GM19438 (cell line): ENCODE data around the gene CNGB1.

Source experiments
- ATAC-seq: cut with Tn5 transposase; IDR thresholded peaks from one replicate; pipeline ENCODE4 v1.9.1; 2021; ENCODE audit warnings: low read depth; ENCODE audit not compliant: unreplicated experiment

The CNGB1 gene

DNA sequence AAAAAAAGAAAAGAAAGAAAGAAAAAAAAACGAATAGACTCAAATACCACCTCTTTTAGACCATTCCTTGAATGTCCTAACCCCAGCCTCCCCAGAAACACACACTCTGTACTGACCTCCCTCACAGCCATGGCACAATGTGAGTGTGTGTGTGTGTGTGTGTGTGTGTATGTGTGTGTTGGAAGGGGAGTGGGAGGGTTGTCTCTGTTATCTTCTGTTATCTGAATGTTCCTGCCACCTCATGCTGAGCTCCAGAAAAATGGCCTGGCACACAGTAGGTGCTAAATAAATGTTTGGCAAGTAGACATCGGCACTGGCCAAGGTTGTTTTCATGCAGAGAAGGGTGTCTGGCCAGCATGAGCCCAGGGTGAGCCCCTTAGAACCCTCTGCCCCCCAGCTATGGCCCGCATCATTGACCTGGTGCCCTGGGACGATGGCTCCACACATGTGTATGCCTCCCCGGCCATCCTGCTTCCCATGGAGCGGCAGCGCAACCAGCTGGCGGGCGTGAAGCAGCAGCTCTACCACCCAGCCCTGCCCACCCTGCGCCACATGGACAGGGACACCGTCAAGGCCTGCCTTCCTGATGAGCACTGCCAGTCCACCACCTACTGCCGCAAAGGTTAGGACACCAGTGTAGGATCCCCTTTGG is 6.6 kb upstream of the CNGB1 start:
- no peak for ATAC-seq

DNA sequence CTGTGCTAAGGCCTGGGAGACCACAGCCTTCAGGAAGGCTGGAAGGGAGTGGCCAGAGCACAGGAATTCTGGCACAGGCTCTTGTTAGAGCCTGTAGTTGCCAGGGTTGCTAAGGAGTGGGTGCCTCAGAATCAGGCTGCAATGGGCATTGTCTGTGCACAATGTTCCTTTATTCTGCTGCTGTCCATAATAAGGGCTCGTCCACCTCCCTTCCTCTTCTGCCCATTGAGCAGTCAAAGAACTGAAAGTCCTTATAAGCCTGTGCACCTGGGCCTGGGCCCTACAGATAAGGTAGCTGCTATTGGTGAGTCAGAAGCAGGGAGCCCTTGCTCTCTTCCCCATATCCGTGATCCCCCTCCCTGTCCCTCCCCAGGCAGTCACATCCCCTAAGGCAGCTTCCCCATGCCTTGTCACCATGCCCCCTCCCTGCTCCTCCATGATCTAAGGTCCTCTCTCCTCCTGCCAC is 5.4 kb upstream of the CNGB1 start:
- no peak for ATAC-seq

DNA sequence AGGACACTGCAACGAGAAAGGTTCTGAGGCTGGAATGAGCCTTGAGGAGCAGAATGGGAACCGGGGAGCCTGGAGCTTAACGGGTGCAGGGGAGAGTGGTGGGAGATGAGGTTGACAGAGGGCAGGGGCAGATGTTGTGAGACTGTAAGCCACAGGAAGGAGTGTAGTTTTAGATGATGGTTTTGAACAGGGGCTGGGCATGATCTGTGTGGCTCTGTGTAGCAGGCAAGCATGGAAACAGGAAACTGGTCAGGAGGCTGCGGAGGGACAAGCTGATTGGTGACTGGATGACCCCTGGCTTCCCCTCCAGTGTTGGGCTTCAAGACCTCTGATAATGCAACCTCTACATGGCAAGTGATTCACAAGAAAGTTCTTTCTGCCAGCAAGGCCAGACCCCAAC is 1.4 kb upstream of the CNGB1 start:
- ATAC-seq, result no peak

DNA sequence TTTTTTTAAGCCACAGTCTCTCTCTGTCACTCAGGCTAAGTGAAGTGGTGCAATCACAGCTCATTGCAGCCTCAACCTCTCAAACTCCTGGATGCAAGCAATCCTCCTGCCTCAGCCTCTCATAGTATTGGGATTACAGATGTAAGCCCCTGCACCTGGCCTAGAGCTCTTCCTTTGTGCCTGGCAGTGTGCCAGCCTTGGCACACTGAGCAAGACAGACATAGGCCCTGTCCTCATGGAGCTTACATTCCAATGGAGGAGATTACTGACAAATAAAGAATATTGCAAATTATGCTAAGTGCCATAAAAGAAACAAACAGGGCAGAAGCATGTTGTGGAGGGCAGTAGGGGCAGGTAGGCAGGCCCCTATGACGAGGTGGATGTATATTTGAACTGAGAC is 920 bp upstream of the CNGB1 start:
- ATAC-seq, result no peak

DNA sequence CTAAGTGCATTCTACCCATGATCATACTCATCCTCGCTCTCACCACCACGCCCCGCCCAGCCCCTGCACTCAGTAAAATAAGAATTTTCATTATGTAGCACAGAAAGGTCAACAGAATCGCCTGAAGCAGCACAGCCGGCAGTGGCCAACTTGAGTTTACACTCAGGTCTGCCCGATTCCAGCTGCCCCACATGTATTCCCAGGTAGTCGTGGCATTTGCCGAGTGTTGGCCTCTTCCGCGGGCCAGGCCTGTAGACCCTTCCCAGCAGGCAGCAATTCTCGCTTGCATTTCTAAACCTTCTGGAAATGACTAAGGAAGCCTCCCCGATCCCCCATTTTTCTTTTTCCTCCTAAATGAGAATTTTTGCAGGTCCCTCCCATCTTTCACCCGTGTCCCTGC is 609 bp downstream of the CNGB1 start:
- no peak for ATAC-seq

DNA sequence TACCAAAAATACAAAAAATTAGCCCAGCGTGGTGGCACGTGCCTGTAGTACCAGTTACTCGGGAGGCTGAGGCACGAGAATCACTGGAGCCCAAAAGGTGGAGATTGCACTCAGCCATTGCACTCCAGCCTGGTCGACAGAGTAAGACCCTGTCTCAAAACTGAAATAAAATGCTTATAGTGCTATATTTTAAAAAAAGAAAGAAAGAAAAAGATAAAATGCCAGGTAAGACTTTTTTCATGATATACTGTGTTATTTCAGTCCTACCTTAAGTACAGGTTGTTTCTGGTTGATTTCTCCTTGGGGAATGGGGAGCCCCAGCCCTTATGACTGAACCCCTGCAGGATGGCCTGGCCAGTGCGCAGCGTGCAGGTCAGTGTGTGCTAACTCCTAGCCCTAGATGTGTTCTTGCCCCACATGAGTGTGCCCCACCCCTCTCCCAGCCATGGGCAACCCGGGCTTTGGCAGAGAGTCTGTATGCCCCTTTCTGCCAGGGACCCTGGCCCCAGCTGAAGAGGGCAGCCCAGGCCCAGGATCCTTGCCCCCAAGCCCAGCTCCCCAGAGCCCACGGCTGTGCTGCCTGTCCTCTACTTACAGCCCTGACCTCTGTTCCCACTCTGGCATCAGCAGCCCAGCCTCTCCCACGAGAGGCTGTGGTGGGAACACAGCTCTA is 1.3 kb downstream of the CNGB1 start:
- no peak for ATAC-seq

DNA sequence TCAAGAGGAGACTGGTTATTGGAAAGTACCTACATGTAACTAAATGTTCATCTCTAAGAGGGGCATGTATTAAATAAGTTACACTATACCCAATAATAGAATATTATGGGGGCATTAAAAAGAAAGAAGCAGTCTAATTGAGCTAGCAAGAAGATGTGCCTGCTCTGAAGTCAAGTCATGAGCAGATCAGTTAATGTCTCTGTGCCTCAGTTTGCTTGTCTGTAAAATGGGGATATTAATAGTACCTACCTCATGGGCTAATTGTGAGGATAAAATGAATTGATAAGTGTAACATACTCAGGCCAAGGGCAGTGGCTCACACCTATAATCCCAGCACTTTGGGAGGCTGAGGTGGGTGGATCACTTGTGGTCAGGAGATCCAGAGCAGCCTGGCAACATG is 3.0 kb downstream of the CNGB1 start:
- no peak for ATAC-seq

DNA sequence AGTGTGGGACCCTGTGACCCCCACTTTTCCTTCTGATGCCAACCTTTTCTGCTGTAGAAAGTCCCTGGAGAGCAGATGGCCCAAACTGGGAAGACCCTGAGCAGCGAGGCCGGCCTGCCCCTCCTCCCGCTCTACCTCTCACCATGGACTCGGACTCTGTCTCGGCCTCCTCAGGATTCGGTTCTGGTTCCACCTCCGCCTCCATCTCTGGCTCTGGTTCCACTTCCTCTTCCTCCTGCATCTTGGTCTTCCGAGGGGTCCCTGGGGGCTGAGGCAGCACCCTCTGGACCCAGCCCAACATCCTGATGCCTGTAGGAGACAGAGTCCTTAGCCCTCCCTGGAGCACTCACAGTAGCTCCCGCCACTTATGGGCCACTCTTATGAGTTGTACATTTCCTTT is 3.9 kb downstream of the CNGB1 start:
- ATAC-seq, result no peak

DNA sequence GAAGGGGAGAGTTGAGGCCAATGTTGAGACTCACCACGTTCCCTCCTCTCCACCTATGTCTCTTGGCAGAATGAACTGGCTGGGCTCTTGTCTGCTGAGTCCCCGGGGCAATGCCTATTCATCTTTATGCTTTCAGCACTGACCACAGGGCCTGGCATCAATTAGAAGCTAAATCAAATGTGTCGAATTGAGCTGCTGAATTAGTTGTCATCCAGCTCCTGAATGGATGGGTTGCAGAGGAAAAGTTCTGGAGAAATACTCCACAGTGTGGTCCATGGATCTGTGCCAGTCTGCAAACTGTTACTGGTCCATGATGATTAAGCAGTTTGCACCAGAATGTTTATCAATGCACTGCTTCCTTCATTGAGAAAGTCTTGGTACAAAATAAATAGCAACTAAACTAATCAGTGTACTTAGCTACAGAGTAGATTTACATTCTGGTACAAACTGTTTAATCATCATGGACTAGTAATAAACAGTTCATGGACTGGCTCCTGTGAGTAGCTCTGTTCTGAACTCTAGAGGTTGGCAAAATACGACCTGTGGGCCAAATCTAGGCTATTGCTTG is 4.6 kb downstream of the CNGB1 start:
- ATAC-seq, result no peak

DNA sequence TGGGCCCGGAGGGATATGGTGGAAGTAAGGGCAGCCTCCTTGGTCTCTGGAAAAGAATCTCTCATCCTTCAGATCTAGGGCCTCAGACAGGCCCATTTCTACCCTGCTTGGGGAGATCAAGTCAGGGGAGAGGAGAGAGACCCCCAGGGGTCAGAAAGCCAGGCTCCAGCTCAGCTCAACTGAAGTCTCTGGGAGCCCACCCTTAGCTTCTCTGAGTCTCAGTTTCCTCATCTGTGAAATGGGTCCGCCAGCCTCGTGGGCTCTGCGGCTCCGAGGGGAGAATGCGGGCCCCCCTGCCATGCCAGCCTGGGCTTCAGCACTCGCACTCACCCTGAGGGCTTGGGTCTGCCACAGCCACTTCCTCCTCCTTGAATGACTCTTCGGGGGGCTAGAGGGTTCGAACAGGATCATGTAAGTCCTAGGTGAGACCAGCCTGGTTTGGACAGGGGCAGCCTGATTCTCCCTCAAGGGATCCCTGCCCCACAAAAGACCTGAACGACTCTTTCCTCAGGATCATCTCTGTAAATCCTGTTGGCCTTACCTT is 6.7 kb downstream of the CNGB1 start:
- no peak for ATAC-seq

DNA sequence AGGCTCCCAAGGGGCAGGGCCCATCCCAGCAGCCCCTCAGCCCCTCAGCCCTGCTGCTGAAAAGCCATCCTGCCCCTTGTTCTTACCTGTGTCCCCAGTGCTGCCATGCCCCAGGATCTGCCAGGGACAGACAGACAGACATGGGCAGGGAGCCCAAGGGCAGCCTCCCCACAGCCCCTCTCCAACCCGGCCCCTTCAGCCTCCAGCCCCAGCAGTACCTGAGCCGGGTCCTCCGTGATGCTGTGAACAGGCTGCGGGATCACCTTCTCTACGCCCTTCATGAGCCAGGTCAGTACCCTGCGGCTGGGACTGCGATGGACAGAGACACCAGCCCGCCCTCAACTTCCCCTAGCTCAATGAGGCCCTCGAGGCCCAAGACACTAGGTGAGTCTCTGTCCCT is 8.2 kb downstream of the CNGB1 start:
- no peak for ATAC-seq

DNA sequence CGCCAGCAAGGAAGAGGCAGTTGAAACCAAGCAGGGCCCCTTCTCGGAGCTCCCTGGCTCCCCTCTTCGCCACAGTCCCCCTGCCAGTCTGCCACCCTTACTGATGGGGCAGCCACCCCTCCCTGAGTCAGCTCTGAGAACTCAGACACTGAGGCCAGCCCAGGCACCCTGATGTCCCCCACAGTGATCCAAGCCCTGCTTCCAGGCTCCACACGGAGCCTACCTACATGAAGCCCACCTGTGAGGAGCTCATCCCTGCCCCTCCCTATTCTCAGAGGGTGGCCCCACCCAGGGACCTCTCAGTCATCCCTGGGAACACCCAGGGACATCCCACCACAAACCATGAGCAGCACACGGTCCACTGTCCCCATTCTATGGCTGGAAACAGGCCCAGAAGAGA is 8.9 kb downstream of the CNGB1 start:
- no peak for ATAC-seq

DNA sequence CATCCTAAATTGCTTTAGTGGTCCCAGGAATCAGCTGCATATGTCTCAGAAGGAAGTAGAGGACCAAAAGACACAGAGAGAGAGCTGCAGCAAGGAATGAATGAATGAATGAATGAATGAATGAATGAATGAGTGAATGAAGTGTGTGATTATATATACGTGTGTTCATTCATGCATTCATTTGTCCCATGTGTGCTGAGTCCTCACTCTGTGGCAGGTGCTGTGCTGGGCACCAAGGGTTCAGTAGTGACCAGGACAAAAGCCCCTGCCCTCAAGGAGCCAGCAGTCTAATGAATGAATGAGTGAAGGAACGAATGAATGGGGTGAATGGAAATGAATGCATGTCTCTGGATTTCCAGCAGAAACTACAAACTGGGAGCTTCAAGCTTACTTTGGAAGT is 9.4 kb downstream of the CNGB1 start:
- ATAC-seq, result no peak

DNA sequence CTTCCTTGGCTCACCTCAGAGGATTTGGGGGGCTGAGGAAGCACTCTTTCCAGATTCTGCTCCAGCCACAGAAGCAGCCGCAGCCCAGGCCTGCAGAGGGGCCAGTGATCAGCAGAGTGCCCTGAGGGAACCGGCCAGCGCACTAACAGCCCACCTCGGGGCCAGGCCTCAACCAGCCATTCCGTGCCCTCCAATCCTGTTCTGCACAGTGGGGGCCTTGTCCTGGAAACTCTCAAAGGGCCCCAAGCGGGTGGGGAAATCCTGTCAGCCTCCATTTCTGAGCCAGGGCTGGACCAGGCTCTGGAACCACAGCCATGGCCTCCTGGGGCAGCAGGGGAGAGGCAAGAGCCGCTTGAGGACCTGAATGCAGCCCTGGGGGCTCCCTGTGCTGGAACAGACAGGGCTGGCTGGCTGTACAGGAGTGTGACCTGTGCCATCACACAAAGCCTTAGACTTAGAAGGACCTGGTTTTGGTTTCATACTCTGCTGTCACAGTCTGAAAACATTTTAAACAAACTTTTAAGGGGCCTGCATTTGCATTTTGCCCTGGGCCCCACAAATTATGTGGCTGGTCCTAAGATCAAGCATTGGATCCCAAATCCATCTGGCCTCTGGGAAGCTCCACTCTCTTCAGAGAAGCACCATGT is 10.0 kb downstream of the CNGB1 start:
- ATAC-seq, result no peak

DNA sequence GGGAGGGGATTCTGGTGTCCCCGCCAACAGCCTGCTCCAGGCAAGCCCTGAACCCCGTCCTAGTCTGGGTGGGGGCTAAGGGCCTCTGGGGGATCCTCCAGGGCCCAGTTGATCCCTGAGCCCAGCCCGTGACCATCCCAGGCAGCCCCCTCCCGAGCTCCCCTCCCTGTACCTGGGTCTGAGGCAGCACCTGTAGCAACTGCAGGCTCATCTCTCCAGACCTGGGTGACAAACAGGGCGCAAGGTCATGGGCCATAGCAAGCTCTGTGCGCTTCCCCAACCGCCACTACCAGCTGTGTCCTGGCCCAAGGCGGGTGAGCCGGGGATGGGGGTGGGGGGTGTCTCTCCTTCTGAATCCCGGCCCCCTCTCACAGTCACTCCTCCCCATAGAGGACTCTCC is 10.6 kb downstream of the CNGB1 start:
- ATAC-seq, result no peak

DNA sequence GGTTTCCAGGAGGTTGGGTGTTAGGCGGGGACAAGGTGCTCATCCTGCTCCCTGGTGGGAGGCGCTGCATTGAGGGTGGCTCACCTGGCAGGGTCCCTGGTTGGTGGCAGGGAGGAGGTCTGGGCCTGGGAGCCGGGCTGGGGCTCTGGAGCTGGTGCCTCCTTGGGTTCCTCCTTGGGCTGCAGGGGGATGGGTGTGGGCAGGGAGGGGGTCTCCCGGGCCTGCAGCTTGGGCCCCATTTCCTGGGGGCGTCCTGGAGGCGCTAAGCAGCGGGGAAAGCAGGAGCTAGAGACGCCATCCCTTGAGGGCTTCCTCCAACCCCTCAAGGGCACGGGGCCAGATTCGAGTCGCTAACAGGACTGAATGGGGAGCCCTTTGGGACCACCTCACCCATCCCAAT is 11.1 kb downstream of the CNGB1 start:
- no peak for ATAC-seq

DNA sequence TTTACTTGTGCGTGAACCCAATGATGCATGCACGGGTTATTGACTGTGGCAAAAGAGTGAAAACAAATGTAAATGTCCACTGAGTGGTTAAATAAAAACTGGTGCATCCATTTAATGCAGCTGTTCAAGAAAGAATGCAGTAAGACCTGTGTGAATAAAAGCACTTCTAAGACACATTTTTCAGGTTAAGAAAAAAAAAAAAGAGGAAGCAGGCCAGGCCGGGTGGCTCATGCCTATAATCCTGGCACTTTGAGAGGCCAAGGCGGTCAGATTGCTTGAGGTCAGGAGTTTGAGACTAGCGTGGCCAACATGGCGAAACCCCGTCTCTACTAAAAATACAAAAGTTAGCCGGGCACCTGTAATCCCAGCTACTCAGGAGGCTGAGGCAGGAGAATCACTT is 11.8 kb downstream of the CNGB1 start:
- ATAC-seq, result no peak

DNA sequence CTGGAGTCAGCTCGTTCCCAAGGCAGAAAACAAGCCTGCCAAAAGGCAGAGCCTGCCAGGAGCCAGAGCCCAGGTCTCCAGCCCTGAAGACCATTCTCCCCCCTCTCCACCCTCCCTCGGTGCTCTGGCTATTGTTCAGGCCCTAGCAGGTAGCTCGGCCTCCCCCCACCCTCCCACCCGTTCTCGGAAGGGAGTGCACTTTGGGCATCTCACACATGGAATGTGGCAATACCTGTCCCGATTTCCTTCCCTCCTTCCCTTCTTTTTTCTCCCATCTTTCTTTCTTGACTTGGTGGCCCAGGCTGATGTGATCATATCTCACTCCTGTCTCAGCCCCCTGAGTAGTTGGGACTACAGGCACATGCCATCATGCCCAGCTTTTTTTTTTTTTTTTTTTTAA is 12.4 kb downstream of the CNGB1 start:
- ATAC-seq, result no peak

DNA sequence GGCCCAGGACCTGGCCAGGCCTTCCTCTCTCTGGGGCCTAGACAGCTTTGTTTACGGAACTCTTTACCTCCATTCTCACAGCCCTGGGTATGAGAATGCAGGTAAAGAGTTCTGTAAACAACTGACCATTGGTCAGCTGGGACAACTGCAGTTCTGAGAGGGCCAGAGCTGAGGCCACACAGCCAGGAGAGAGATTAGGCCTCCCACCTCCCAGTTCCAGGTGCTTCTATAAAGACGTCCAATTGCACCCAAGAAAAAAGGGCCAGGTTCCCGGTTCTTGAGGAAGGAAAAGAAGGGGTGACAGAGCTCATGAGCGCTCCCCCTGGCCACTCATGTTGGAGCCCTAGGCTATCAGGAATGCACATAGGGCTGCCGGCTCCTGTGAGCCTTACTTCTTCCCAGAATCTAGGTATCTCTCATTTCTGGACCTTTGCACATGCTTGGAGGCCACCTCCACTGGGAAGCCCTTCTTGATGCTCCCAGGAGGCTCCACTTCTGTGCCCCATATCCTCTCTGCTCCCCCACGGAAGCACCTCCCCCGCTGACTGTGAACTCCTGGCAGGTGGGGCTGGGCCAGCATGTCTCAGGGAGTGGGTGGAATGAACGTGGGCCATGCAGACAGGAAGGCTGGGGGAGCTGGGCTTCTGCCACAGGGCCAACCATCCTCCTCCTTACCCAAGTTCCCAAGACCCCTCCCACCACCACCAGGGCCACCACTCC is 13.1 kb downstream of the CNGB1 start:
- no peak for ATAC-seq

DNA sequence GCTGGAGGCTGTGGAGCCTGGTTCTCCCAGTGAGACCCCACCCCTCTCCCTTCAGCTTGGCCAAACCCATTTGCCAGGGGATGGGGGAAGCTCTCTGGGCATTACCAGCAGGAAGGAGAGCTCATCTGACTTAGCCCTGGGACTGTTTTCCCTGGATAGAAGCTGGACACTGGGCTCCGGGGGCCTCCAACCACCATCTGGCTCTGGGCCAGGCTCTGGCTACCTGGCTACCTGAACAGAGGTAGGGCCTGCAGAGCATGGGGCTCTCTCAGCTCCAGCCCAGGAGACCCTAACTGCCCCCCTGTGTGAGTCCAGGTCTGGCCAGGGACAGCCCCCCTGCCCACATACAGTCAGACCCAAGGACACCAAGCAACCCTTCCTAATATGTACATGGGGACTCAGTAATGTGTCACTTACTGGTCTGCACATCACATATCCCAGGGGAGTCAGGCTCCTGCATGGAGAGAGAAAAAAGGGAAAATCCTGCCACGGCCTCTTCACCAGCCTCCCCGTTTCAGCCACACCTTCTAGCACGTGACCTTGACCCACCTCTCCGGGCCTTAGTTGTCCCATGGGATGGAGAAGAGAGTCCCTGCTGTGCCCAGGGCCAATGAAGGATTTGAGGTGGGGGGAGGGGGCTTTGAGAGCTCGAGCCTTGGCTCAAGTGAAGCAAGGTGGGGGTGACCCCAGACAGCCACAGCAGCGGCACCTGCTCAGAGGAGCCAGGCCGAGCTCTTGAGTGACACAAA is 13.8 kb downstream of the CNGB1 start:
- no peak for ATAC-seq
